Kidney capillary endothelial cell (primary cell): Measurements from ENCODE around the gene SFTPB.
A peak's percentile ranks its signal among the peaks of the same experiment; 100 is the strongest.
"Not testable (repeated sequence)": the region's sequence is repeated elsewhere in the genome, so short reads cannot be mapped to it uniquely, and the experiment has no call there.

Source experiments
- DNase-seq: peaks from one replicate; pipeline ENCODE4 v3.0.0-alpha.2; 2018; ENCODE audit warnings: low spot score

Gene SFTPB

GRCh38 chr2:85668009-85668856 lies at the start of gene SFTPB:
Gene SFTPB (minus strand): TSS chr2:85668199. CDS start chr2:85668183, 16 bp downstream.
- no peak for DNase-seq

DNA sequence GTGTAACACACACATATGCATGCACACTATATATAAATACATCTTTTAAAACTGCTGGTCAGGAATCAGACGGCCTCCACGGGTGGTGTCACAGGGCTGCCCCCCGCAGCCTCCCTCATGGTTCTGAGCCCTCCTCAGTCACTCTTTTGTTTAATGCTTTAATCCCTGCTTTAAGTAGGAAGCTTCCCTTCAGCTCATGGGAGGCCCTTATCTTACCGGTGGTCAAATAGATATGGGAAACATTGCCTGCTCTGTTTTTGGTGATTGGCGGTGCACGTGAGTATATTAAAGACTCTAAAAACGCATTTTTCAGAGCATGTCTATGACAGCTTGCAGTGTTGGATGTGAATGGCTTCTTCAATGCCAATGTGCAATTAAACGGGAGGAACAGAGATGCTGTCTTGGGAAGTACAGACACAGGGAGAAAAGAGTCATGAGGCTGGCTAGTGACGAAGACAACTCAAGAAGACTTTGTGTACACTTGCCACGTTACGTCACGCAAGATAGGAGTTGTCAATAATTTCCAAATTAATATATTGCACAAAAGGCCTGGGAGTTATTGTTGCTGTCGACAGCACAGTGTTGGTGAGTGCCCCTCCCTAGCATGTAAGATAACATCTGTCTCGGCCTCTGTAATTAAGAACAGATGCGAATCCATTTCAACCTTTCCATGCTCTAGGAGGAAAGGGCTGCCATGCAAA lies 49.5 kb upstream of the SFTPB start:
- DNase-seq, result no peak

GRCh38 chr2:85716346-85716914 lies 48.4 kb upstream of the SFTPB start:
- no peak for DNase-seq

DNA sequence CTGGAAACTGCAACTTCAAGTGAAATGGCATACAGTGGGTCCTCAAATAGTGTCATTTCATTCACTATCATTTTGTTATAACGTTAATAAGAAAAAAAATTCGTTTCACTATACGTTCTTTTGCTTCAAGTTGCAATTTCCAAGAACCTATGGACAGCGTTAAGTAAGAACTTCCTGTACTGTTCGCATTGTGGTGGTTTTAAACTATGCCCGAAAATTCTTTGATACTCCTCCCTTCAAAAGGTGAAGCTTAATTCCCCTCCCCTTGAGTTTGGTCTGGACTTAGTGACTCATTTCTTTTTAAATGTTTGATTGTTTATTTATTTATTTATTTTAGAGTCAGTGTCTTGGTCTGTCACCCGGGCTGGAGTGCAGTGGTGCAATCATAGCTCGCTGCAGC lies 46.8 kb upstream of the SFTPB start:
- no peak for DNase-seq

DNA sequence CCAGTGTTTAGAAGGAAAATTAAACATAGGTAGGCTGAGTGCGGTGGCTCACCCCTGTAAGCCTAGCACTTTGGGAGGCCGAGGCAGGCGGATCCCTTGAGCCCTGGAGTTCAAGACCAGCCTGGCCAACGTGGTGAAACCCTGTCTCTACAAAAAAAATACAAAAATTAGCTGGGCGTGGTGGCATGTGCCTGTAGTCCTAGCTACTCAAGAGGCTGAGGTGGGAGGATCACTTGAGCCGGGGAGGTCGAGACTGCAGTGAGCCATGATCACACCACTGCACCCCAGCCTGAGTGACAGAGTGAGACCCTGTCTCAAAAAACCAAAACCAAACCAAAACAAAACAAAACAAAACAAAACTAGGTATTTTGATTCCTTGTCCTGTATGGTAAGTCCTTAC lies 46.4 kb upstream of the SFTPB start:
- DNase-seq, result not testable (repeated sequence)

DNA sequence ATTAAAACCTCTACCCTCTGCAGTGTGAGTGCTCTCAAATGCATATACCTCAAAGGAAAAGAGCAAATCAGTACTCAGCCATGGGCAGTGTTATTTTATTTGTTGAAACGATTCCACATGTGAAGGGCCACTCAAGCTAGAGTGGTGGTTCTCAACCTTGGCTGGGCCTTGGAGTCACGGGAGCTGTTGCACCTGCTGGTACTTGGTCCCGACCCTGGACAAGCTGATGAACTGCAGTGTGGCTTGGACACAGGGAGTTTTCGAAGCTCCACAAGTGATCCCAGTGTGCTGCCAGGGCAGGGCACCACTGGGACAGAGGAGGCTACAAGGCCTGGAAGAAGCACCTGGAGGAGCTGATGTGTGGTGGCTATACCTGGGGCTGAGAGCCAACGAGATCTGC lies 45.8 kb upstream of the SFTPB start:
- no peak for DNase-seq

DNA sequence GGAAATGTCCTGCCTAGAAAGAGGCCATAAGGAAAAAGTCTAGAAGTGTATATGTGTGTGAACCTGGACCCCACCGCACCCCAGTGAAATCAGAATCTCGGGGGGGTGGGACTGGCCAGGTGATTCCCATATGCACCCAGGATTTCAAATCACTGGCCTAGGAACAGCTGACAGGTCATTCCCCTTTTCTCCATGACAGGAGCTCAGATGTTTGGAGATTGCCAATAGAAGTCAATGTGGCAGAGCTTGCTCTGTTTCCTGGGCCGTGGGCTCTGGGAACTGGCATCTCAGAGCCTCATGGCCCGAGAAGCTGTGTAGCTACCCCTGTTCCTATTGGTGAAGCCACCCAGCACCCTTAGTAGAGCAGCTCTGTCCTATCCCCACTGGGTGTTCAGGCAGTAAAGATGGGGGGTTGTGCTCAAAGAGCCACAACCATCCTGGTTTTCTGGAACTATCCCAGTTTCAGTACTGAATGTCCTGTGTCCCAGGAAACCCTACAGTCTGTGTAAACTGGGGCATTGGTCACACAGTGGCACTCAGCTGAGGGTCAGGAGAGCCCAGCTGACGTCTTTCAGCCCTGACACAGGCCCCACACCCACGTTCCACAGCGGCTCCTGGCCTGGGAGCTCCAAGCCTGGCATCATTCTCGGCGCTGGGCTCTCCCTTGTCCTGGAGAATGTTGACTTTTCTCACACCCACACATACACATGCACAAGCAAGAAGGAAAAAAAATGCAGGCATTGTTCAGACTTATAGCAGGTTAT lies 45.0 kb upstream of the SFTPB start:
- no peak for DNase-seq

- DNase-seq, result no peak
Measured at GRCh38 chr2:85712336-85712735, 44.3 kb upstream of the SFTPB start.

DNA sequence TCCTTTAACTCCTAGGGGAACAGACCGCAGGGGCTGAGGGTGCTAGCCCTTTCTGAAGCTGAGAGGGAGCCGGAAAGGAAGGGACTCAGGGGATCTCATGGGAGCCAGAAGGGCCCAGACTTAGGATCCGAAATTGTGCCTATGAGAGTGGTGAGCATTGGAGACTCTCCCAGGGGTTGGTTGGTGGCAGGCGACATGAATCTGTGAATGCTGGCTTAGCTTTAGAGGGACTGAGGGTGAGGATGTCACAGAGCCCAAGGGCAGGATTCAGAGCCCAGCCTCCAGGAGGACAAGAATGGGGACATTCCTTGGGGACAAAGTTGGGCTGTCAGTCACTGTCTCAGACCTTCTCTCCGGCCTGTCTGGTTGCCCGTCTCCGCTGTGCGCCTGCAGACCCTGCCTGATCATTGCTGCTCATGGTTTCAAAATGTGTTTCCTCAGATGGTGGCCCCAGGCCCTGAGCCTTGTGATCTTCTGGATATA lies 43.6 kb upstream of the SFTPB start:
- DNase-seq, result no peak

GRCh38 chr2:85710687-85711577 lies 42.9 kb upstream of the SFTPB start:
- no peak for DNase-seq

GRCh38 chr2:85709401-85709811 lies 41.4 kb upstream of the SFTPB start:
- no peak for DNase-seq

- DNase-seq, result no peak
Measured at GRCh38 chr2:85708641-85709040, 40.6 kb upstream of the SFTPB start.

DNA sequence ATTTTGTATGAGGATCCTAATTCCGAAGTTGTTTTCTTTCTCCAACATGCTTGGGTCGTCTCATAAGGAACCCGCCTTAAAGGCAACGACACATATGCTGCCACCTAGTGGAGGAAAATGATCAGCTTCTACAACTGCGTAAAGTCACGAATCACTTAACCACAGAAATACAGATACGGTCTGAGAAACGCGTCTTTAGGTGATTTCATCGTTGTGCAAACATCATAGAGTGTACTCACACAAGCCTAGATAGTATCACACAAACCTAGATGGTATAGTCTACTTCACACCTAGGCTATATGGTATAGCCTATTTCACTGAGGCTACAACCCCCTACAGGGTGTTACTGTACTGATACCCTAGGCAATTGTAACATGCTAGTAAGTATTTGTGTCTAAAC lies 39.3 kb upstream of the SFTPB start:
- peak; percentile 68 for DNase-seq

DNA sequence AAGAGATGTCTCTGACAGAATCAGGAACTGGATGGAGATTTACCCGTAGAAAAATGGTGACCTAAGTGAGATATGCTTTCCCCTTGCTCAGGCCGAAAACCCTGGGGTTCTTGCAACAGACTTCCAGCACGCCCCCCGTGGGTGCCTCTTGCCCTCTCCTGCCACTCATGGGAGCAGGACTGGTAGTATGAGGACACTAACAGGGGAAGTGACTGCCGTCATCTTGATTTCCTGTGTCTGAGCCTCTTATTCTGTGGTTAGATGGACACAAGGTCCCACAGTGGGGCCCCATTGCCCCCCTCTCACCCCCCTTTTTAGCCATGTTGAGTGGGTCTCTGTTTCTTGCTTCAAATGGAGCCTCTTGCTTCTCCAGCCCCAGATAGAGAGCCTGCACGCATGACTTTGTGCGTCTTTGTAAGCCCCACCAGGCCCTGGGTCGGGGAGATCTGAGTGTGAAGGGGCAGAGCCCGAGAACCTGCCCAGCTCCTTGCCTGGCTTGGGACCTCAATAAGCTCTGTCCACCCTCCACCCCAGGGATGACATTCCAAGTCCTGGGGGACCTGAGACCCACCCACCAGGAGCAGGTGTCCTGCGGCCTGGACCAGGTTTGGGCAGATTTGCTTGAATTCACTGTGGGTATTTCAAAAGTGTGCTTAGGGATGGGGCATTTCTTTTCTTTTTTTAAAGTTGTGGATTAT lies 38.7 kb upstream of the SFTPB start:
- no peak for DNase-seq

DNA sequence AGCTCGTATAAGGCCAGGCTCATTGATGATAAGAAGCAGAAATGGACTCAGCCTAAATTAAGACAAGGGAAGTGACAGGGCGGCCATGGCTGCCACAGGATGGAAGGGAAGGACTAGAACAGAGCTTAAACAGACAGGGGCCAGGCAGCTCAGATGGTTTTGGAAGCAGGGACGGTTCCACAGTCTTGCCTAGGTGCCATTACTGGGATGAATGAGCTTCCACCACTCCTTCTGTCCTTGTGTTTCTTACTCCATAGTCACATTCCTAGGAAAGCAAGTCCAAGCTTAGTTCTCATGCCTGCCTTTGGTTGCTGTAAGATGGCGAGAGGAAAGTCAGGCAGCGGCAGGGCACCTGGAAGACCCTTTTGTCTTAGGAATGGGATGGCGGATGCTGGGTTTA lies 38.1 kb upstream of the SFTPB start:
- DNase-seq, result no peak

DNA sequence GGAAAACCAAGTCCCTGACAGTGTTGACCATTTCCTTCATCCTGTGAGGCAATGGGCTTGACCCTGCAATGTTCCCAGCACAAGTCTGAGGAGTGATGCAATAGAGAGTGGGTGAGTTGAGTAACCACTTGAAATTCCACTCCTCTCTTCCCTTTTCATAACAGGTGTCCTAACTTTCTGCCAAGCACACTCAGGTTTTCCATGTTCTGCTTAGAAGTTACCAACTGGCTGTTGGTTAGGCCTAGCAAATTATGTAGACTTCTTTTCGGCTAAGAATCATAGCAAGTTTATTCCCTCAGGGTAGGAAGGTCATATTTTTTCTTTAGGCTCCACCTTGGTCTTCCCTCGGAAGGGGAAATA lies 37.7 kb upstream of the SFTPB start:
- DNase-seq, result no peak

DNA sequence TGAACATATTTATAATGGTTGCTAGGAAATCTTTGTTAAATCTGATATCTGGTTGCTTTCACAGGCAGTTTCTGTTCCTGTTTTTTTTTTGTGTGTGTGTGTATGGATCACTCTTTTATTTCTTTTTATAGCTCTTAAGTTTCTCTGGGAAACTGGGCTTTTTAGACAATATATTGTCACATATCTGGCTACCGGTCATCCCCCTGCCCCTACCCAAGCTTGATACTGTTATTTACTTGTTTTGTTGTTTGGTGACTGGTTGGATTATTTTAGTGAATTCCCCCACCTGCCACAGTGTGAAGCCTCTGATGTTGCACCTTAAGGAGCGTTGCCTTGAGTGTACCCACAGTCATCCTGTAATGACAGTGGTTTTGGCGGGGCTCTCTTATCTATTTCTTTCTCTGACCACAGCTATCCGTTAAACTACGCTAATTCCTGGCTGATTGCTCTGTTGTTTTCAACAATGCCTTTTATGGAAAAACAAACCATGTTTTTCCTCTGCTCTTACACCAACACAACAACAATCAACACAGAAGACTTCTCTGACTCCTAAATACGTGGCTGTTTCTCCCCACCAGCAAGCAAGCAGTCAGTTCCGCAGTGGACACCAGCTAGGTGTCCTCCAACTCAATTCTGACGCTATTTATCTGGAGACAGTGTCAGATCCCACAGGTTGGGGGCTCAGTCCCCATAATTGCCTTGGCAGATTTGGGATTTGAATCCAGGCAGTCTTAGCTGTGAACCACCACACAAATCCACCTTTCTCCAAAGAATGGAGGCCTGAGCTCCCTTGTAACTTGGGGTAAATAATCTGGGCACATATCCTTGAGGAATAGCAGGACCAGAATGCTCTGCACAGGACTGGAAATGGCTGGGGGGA lies 37.0 kb upstream of the SFTPB start:
- DNase-seq, result no peak

GRCh38 chr2:85704038-85704437 lies 36.0 kb upstream of the SFTPB start:
- no peak for DNase-seq

- DNase-seq, result no peak
Measured at GRCh38 chr2:85703329-85703728, 35.3 kb upstream of the SFTPB start.

DNA sequence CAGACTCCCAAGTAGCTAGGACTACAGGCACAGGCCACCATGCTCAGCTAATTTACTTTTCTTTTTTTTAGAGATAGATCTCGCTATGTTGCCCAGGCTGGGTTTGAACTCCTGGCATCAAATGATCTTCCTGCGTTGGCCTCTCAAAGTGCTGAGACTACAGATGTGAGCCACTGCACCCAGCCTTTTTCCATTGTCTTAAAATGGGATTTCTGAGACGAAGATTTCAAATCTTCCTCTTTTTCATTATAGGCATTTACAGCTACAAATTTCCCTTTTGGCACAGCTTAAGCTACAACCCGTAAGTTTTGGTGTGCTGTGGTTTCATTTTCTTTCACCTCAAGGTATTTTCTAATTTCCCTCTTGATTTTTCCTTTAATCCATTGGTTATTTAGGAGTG lies 34.8 kb upstream of the SFTPB start:
- no peak for DNase-seq
